ENCODE results near the gene F8.

- TF ChIP-seq POLR2A (IDR thresholded peaks at IDR 0.05) = no peak
- no peak for TF ChIP-seq CTCF (IDR thresholded peaks at IDR 0.05)
Observed at GRCh38 chrX:155026420-155026726, 3.9 kb upstream of the F8 start.
